Mucosa of descending colon (tissue), 3 donors: Measurements from ENCODE around the gene INVS. TPM values are rescaled to one million over a fixed set of nuclear protein-coding genes. Genes with fewer than 3 reads are reported as not detected.
"Not testable (repeated sequence)": the region's sequence is repeated elsewhere in the genome, so short reads cannot be mapped to it uniquely, and the experiment has no call there.

ENCODE experiments used
- ATAC-seq: fragments of 200-7000 bp; cut with Tn5 transposase; one replicate; pipeline ENCODE4 v1.9.1; 2020; ENCODE audit warnings: mild to moderate bottlenecking, moderate library complexity
- DNase-seq, 3 donors: peaks; one replicate each; pipeline ENCODE4 v3.0.0-alpha.2; 2020
- H3K36me3 ChIP-seq: fragments of 200-600 bp; one replicate; pipeline ENCODE4 v1.8.0; 2021; ENCODE audit warnings: low read depth, mild to moderate bottlenecking
- H3K4me1 ChIP-seq: fragments of 200-600 bp; one replicate; pipeline ENCODE4 v1.8.0; 2021; ENCODE audit warnings: low read depth, mild to moderate bottlenecking
- H3K4me3 ChIP-seq: fragments of 200-600 bp; one replicate; pipeline ENCODE4 v1.8.0; 2021; ENCODE audit warnings: mild to moderate bottlenecking
- H3K9me3 ChIP-seq: fragments of 200-600 bp; one replicate; pipeline ENCODE4 v1.8.0; 2021; ENCODE audit warnings: mild to moderate bottlenecking
- intact Hi-C, 2 donors: fragments of 100-400 bp; cut with DNase I in 1 of 2; cut with micrococcal nuclease in 1 of 2; formaldehyde crosslinking; loops; one replicate each; pipeline versions ENCODE4 v1.11.0 to v1.11.1; 2022; cut with DNase I, micrococcal nuclease
- total RNA-seq, 3 donors: library from RNA; stranded (reverse); fragmentation: NEBNext Ultra II Directional in 2 of 3; extraction: Animal tissue kit (Norgen Biotek cat#: 25700) in 2 of 3; gene quantifications; one replicate each; pipeline versions ENCODE4 v1.2.1 to v1.2.4, GENCODE V29; 2021 to 2023
- TF ChIP-seq, protein P1 (sequence below): fragments of 200-600 bp; IDR thresholded peaks from one replicate; pipeline ENCODE4 v1.8.0; 2022; ENCODE audit warnings: antibody characterized with exemption, mild to moderate bottlenecking
- donor health status: DM: no; HTN: no; CAD: no; lungs with moderate emphysema.
- donor health status: DM: no; HTN: no; CAD: no.
- donor health status: DM: no; HTN: yes; CAD: no.

Gene INVS
- total RNA-seq, 3 donors from 2014 or later = 16.8 to 24.0 (median 19.3) TPM

DNA sequence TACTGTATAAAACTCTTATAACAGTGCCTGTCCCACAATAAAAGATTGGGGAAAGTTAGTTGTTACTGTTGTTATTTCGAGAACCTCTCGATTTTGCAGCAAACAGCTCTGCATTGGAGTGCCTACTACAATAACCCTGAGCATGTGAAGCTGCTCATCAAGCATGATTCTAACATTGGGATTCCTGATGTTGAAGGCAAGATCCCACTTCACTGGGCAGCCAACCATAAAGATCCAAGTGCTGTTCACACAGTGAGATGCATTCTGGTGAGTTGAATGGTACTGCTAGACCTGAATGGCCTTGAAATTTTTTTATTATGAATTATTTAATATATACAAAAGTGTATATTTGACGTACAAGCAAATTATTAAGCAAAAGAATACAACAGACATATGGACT lies 130.5 kb downstream of the INVS start:
- Histone ChIP-seq H3K9me3 (no peaks in the 10 kb centered on the region), H3K4me3 (no peak overlapping the region), H3K36me3 (peaks cover 5% of the 10 kb centered on the region), H3K4me1 (no peaks in the 10 kb centered on the region)
- ATAC-seq = no peak
- TF ChIP-seq, protein P1, sequence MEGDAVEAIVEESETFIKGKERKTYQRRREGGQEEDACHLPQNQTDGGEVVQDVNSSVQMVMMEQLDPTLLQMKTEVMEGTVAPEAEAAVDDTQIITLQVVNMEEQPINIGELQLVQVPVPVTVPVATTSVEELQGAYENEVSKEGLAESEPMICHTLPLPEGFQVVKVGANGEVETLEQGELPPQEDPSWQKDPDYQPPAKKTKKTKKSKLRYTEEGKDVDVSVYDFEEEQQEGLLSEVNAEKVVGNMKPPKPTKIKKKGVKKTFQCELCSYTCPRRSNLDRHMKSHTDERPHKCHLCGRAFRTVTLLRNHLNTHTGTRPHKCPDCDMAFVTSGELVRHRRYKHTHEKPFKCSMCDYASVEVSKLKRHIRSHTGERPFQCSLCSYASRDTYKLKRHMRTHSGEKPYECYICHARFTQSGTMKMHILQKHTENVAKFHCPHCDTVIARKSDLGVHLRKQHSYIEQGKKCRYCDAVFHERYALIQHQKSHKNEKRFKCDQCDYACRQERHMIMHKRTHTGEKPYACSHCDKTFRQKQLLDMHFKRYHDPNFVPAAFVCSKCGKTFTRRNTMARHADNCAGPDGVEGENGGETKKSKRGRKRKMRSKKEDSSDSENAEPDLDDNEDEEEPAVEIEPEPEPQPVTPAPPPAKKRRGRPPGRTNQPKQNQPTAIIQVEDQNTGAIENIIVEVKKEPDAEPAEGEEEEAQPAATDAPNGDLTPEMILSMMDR = no peak
- no peak for DNase-seq
- intact Hi-C loops = no loop called here

DNA sequence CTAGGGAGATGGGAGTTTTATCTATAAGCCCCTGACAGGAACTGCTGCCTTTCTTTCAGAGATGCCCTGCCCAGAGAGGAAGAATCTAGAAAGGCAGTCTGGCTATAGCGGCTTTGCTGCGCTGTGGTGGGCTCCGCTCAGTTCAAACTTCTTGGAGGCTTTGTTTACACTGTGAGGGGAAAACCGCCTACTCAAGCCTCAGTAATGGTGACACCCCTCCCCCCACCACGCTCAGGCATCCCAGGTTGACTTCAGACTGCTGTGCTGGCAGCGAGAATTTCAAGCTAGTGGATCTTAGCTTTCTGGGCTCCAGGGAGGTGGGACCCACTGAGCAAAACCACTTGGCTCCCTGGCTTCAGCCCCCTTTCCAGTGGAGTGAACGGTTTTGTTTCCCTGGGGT lies 137.9 kb downstream of the INVS start:
- H3K4me1 ChIP-seq, H3K36me3 ChIP-seq, DNase-seq, intact Hi-C loops, ATAC-seq, H3K4me3 ChIP-seq, H3K9me3 ChIP-seq: not testable (repeated sequence)

DNA sequence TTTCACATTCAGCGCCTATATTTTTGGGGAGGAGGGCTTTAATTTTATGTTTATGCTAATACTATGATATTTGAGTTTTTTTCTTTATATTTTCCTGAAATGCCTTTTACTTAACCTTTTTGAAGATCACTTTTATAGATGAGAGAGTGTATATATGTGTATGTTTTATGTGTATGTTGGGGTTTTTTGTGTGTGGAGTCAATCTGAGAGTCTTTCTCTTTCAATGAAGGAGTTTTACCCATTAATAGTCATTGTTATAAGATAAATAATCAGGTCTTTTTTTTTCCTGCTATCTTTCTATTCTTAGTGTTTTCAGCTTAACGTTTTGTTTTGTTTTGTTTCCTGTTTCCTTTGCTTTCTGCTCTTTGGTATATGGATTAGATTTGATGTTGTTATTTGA lies 141.5 kb downstream of the INVS start:
- DNase-seq = no peak
- Histone ChIP-seq H3K4me1 (no peaks in the 10 kb centered on the region), H3K4me3 (no peak overlapping the region), H3K9me3 (no peaks in the 10 kb centered on the region), H3K36me3 (no peaks in the 10 kb centered on the region)
- intact Hi-C loops = no loop called here
- ATAC-seq = no peak
- TF ChIP-seq, protein P1 = no peak

DNA sequence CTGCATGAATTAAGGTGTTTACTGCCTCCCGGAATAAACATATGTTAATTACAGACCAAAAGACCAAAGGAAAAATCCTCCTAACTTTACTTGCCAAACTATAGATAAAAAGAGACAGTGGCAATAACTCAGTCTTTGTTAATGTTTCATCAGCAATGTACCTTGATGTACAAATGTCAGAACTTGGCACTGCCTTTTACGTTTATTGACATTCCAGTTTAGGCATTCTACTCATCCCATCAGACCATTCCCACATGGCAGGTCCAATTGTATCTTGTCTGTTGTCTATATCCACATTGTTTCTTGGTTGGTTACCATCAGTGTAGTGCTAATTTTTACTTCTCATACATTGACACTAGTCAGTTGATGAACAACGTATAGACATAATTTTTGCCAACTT lies 168.2 kb downstream of the INVS start:
- no peak for ATAC-seq
- no peak for DNase-seq
- Histone ChIP-seq H3K36me3 (no peaks in the 10 kb centered on the region), H3K4me1 (no peaks in the 10 kb centered on the region), H3K9me3 (no peaks in the 10 kb centered on the region), H3K4me3 (no peak overlapping the region)
- TF ChIP-seq, protein P1 = no peak
- intact Hi-C loops = no loop called here

DNA sequence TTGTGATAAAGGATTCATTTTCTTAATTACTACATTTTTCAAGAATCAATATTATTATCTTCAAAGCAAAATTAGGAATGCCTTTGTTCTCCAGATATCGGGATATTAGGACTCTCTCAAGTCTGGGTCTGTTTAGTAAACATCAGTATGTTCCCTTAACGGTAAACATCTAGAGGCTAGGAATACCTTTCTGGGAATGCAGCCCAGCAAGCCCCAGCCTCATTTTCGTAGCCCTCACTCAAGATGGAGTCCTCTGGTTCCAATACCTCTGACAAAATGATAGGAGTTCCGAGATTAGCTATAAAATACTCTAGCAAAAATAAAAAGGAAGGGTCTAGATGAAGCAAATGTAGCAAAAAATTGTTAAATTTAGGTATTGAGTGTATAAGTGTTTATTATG lies 169.2 kb downstream of the INVS start:
- TF ChIP-seq, protein P1 = no peak
- DNase-seq (no peak), ATAC-seq (no peak)
- Histone ChIP-seq H3K9me3 (no peaks in the 10 kb centered on the region), H3K4me1 (no peaks in the 10 kb centered on the region), H3K4me3 (no peak overlapping the region), H3K36me3 (no peaks in the 10 kb centered on the region)
- intact Hi-C loops = no loop called here

DNA sequence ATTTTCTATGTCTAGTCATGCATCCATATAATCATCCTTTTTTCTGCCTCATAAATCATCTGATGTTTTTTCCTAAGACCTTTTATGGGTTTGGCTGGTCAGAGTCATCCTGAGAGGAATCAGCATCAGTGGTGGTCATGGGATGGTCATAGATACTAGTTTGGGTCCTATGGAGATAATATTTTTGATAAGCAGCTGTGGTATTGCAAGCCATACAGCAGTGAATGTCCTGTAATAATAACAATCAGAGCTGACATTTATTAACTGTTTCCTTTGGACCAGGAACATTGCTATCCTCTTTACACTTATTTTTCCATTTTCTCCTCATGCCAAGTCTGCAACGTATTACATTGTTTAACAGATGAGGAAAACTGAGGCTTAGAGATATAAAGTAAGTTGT lies 170.6 kb downstream of the INVS start:
- DNase-seq (no peak), ATAC-seq (no peak)
- TF ChIP-seq, protein P1 = no peak
- Histone ChIP-seq H3K9me3 (no peaks in the 10 kb centered on the region), H3K4me1 (no peaks in the 10 kb centered on the region), H3K4me3 (no peak overlapping the region), H3K36me3 (no peaks in the 10 kb centered on the region)
- intact Hi-C loops = no loop called here
